Measurements from ENCODE around the gene KCNH1. TPM values are rescaled to one million over a fixed set of nuclear protein-coding genes. Genes with fewer than 3 reads are reported as not detected.

The KCNH1 gene
- total and polyA plus RNA-seq, 2 of the 4 experiments (the other 2 are of a cell fraction): 0.27 to 0.54 TPM

- H3K9ac ChIP-seq (ENCODE audit: low read depth, low read length): no peak overlapping the region
- no peak overlapping the region for H3K4me3 ChIP-seq (ENCODE audit: insufficient read depth, low read depth, low read length)
- H2BK120ac ChIP-seq (ENCODE audit: low read depth, low read length): no peak overlapping the region
- TF ChIP-seq RCOR1 (IDR thresholded peaks at IDR 0.05; ENCODE audit: insufficient replicate concordance, low read length): no peak
- no peak for TF ChIP-seq NFE2L2 (IDR thresholded peaks at IDR 0.05; ENCODE audit: low read depth, low read length)
- no peak for TF ChIP-seq RAD21 (IDR thresholded peaks at IDR 0.05; ENCODE audit: low read length)
- no peak for TF ChIP-seq MAFK (IDR thresholded peaks at IDR 0.05; ENCODE audit: low read depth, low read length)
- no peak for TF ChIP-seq POLR2A (IDR thresholded peaks at IDR 0.05; ENCODE audit: low read depth, low read length)
- TF ChIP-seq CEBPB (IDR thresholded peaks at IDR 0.05; ENCODE audit: low read depth, low read length): no peak
- TF ChIP-seq USF2 (IDR thresholded peaks at IDR 0.05; ENCODE audit: low read depth, low read length): no peak
- no peak for TF ChIP-seq CHD1 (IDR thresholded peaks at IDR 0.05; ENCODE audit: low read depth, low read length)
- TF ChIP-seq, protein P1, sequence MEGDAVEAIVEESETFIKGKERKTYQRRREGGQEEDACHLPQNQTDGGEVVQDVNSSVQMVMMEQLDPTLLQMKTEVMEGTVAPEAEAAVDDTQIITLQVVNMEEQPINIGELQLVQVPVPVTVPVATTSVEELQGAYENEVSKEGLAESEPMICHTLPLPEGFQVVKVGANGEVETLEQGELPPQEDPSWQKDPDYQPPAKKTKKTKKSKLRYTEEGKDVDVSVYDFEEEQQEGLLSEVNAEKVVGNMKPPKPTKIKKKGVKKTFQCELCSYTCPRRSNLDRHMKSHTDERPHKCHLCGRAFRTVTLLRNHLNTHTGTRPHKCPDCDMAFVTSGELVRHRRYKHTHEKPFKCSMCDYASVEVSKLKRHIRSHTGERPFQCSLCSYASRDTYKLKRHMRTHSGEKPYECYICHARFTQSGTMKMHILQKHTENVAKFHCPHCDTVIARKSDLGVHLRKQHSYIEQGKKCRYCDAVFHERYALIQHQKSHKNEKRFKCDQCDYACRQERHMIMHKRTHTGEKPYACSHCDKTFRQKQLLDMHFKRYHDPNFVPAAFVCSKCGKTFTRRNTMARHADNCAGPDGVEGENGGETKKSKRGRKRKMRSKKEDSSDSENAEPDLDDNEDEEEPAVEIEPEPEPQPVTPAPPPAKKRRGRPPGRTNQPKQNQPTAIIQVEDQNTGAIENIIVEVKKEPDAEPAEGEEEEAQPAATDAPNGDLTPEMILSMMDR (conservative IDR thresholded peaks at IDR 0.05; ENCODE audit: low read depth, low read length): no peak
- TF ChIP-seq RFX5 (IDR thresholded peaks at IDR 0.05; ENCODE audit: low read depth, low read length): no peak
- TF ChIP-seq MXI1 (IDR thresholded peaks at IDR 0.05; ENCODE audit: borderline replicate concordance, low read depth, low read length): no peak
- TF ChIP-seq ELK1 (IDR thresholded peaks at IDR 0.05; ENCODE audit: borderline replicate concordance, low read depth, low read length): no peak
- no peak for TF ChIP-seq MAZ (IDR thresholded peaks at IDR 0.05; ENCODE audit: borderline replicate concordance, low read depth, low read length)
- no peak for TF ChIP-seq BHLHE40 (IDR thresholded peaks at IDR 0.05; ENCODE audit: low read depth, low read length)
- no peak for TF ChIP-seq FOS (IDR thresholded peaks at IDR 0.05; ENCODE audit: low read depth, low read length)
- TF ChIP-seq SMC3 (IDR thresholded peaks at IDR 0.05; ENCODE audit: low read depth, low read length): no peak
- H3K4me1 ChIP-seq (ENCODE audit: control insufficient read depth, insufficient read depth, low read length): peaks cover 7% of the 10 kb centered on the region; the same call in 1 of the 2 replicates
- no peak overlapping the region for H3K56ac ChIP-seq (ENCODE audit: extremely low read depth, insufficient read depth, low read length)
- H2AFZ ChIP-seq (replicated peaks; ENCODE audit: low read length, poor library complexity): no peak overlapping the region
- ATAC-seq (ENCODE audit: low read depth): peak; percentile 72
- no peak overlapping the region for H4K8ac ChIP-seq (ENCODE audit: low read depth in 2 of 2, low read length in 2 of 2)
- no peak overlapping the region for H2BK20ac ChIP-seq (ENCODE audit: low read depth, low read length)
- dilution Hi-C loops (cut with HindIII; ENCODE audit: low sequenced_read_pairs, unreplicated experiment) (no loop called here), in situ Hi-C loops (cut with MboI; ENCODE audit: low sequenced_read_pairs) (no loop called here), intact Hi-C loops (cut with micrococcal nuclease) (no loop called here)
- H2BK5ac ChIP-seq (ENCODE audit: low read depth, low read length, poor library complexity, severe bottlenecking): no peak overlapping the region
- 92% methylated on average over 4 of the region's 7 CpGs; no CpG with 5 or more reads in 1 of the 2 experiments for WGBS, 2 experiments (ENCODE audit: extremely low coverage in 2 of 2, insufficient read length in 1 of 2)
- DNase-seq: peak; percentile 12
- no peak overlapping the region for H3K27ac ChIP-seq (ENCODE audit: insufficient read depth, low read length)
- no peak overlapping the region for H2AK9ac ChIP-seq (replicated peaks; ENCODE audit: low read depth, low read length, poor library complexity)
- no peak overlapping the region for H3K4ac ChIP-seq (ENCODE audit: low read depth, low read length)
- POLR2A ChIA-PET (ENCODE audit: unreplicated experiment): no interaction called here
- H3K9me1 ChIP-seq (ENCODE audit: insufficient read depth, low read length): no peaks in the 10 kb centered on the region
- CTCF ChIA-PET: no interaction called here
- BruUV-seq (replicated peaks): no TSS peak
- H3K4me2 ChIP-seq (ENCODE audit: low read depth, low read length): no peak overlapping the region; the same call in 1 of the 2 replicates
- H2AK5ac ChIP-seq (ENCODE audit: low read depth, low read length): no peak overlapping the region
- H4K5ac ChIP-seq (ENCODE audit: low read depth, low read length): no peak overlapping the region
- no peak overlapping the region for H4K91ac ChIP-seq (ENCODE audit: insufficient read depth, low read depth, low read length)
- H2BK15ac ChIP-seq (ENCODE audit: low read depth, low read length): no peak overlapping the region
- no peaks in the 10 kb centered on the region for H4K20me1 ChIP-seq (ENCODE audit: insufficient read depth, low read length)
- no peaks in the 10 kb centered on the region for H3K79me1 ChIP-seq (ENCODE audit: low read depth in 1 of 2, low read length in 2 of 2)
- no peak overlapping the region for H3K23ac ChIP-seq (ENCODE audit: low read depth, low read length)
- H3K9me3 ChIP-seq (ENCODE audit: control insufficient read depth, insufficient read depth, low read length): no peaks in the 10 kb centered on the region
- no peaks in the 10 kb centered on the region for H3K27me3 ChIP-seq (ENCODE audit: control insufficient read depth, insufficient read depth, low read length)
- no peak overlapping the region for H3K14ac ChIP-seq (replicated peaks; ENCODE audit: low read depth, low read length)
- H3K18ac ChIP-seq (ENCODE audit: low read depth, low read length): no peak overlapping the region
- H3K36me3 ChIP-seq (ENCODE audit: control insufficient read depth, insufficient read depth, low read length): no peaks in the 10 kb centered on the region
These were observed 488.2 kb downstream of the KCNH1 start for GRCh38 chr1:210645582-210646257.
